Astrocyte of the spinal cord (primary cell): ENCODE results near the gene PARS2.
A peak's percentile ranks its signal among the peaks of the same experiment; 100 is the strongest.

Source experiments
- DNase-seq: peaks from one replicate; pipeline ENCODE4 v3.0.0; 2011; ENCODE audit warnings: low read depth, low spot score
- H3K4me3 ChIP-seq: 2 replicates; pipeline ENCODE4 v1.5.1; 2011; ENCODE audit warnings: low read depth, mild to moderate bottlenecking, low read length, moderate library complexity
- in situ Hi-C: cut with HindIII; loops from 2 replicates; pipeline ENCODE4 v1.10.0; 2017; ENCODE audit warnings: low sequenced_read_pairs
- TF ChIP-seq, protein P1 (sequence below): IDR thresholded peaks from 2 replicates; pipeline ENCODE4 v1.5.1; 2012; ENCODE audit warnings: low read depth, mild to moderate bottlenecking, low read length, inconsistent platforms

Gene PARS2

GRCh38 chr1:54763816-54764132 is 549 bp downstream of the PARS2 start:
- H3K4me3 ChIP-seq, result peak overlapping the region; percentile 84
- TF ChIP-seq, protein P1, sequence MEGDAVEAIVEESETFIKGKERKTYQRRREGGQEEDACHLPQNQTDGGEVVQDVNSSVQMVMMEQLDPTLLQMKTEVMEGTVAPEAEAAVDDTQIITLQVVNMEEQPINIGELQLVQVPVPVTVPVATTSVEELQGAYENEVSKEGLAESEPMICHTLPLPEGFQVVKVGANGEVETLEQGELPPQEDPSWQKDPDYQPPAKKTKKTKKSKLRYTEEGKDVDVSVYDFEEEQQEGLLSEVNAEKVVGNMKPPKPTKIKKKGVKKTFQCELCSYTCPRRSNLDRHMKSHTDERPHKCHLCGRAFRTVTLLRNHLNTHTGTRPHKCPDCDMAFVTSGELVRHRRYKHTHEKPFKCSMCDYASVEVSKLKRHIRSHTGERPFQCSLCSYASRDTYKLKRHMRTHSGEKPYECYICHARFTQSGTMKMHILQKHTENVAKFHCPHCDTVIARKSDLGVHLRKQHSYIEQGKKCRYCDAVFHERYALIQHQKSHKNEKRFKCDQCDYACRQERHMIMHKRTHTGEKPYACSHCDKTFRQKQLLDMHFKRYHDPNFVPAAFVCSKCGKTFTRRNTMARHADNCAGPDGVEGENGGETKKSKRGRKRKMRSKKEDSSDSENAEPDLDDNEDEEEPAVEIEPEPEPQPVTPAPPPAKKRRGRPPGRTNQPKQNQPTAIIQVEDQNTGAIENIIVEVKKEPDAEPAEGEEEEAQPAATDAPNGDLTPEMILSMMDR, result no peak
- DNase-seq, result no peak
- in situ Hi-C loops, result no loop called here

GRCh38 chr1:54758678-54759348 is 5.5 kb downstream of the PARS2 start:
- TF ChIP-seq, protein P1, result no peak

DNA sequence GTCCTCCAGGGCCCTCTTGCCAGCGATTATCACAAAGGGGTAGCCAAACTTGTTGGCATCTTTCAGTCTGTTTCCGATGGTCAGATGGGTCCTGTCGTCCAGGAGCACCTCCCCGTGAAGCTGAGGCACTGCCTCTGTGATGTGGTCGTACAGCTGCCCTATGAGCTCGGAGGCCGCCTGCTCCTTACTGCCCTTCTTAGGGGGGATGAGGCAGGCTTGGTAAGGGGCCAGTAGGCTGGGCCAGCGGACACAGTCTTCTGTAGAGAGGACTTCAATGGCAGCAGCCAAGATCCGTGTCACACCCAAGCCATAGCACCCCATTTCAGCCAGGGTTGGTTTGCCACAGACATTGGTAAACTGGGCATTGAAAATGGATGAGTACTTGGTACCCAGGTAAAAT is 6.5 kb downstream of the PARS2 start:
- in situ Hi-C loops, result no loop called here

More at GRCh38 chr1:54758678-54759348, 5.5 kb downstream of the PARS2 start:
- DNase-seq, result no peak
- in situ Hi-C loops, result no loop called here
- no peak overlapping the region for H3K4me3 ChIP-seq

GRCh38 chr1:54754486-54755285 is 9.6 kb downstream of the PARS2 start:
- in situ Hi-C loops, result no loop called here
- H3K4me3 ChIP-seq, result no peak overlapping the region
- TF ChIP-seq, protein P1, result no peak
- no peak for DNase-seq

More for the DNA sequence above, 6.5 kb downstream of the PARS2 start:
- H3K4me3 ChIP-seq, result no peak overlapping the region
- TF ChIP-seq, protein P1, result no peak
- DNase-seq, result no peak

GRCh38 chr1:54754045-54754444 is 10.3 kb downstream of the PARS2 start:
- no peak for DNase-seq
- TF ChIP-seq, protein P1, result no peak
- in situ Hi-C loops, result no loop called here
- H3K4me3 ChIP-seq, result no peak overlapping the region

DNA sequence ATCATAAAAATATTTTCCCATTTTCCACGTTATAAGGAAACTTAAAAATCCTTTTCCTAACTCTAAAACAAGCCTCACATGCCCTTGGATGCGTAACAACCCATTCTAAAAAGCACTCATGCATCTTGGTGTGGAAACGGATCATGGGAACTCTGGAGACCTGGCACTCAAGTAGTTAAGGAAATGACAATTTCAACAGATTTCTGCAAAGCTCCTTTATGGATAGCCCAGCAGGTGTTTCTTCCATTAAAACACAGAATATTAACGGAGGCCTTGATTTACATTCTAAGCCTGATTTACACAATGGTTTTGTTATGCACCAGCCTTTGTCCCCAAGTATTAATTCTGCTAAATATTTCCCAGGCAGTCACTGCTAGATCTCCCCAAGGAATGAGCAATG is 12.9 kb downstream of the PARS2 start:
- TF ChIP-seq, protein P1, result no peak
- H3K4me3 ChIP-seq, result no peak overlapping the region
- no peak for DNase-seq
- in situ Hi-C loops, result no loop called here
